HFF-Myc (cell line): ENCODE measurements around the gene PDIA6.

ENCODE experiments used
- DNase-seq: peaks from one replicate; pipeline ENCODE4 v3.0.0-alpha.2; 2011; ENCODE audit warnings: low read depth; ENCODE audit errors: extremely low read depth
- H3K4me3 ChIP-seq: replicated peaks from 2 replicates; pipeline ENCODE4 v1.5.1; 2011; ENCODE audit warnings: low read depth, mild to moderate bottlenecking, control low read depth, low read length
- CTCF ChIP-seq: IDR thresholded peaks from 2 replicates; pipeline ENCODE4 v1.5.1; 2012; ENCODE audit warnings: mild to moderate bottlenecking, low read depth, low read length, control low read depth; ENCODE audit errors: missing control alignments

The PDIA6 gene

DNA sequence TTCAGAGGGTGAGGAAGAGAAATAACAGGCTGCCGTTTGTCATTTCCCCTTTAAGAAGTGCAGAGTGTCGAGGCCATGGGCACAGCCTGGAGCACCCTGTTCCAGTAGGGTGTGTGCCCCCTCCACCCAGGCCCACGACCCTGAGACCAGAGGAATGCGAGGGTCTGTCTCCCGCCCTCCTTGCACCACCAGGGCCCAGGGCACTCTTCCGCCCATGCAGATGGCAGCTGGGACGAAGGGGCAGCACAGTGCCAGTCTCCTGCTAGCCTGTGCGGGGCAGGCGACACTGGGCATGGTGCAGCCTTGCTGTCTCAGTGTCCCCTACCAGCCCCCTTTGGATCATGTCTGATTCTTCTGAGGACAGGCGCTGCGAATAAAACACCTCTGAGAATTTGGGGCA lies 15.8 kb upstream of the PDIA6 start:
- H3K4me3 ChIP-seq, result no peak overlapping the region
- TF ChIP-seq CTCF, result no peak
- no peak for DNase-seq

DNA sequence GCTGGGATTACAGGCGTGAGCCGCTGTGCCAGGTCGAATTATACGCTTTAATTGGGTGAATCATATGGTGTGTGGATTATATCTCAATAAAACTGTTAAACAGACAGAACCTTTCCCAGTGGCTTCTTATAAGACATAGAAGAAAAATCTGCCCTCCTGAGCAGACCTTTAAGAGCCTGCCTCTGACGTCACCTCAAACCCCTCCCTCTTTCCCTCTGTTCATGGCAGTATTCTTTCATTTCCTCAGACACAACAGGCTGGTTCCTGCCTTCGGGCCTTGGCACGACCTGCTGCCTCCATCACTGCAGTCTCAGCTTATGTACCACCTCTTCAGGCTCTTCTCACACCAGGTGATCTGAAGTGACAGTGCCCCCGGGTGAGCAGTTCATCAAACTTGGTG lies 14.0 kb upstream of the PDIA6 start:
- TF ChIP-seq CTCF, result no peak
- DNase-seq, result no peak
- no peak overlapping the region for H3K4me3 ChIP-seq

GRCh38 chr2:10826026-10826425 lies 13.4 kb upstream of the PDIA6 start:
- no peak for TF ChIP-seq CTCF
- no peak for DNase-seq

GRCh38 chr2:10824191-10824590 lies 11.6 kb upstream of the PDIA6 start:
- no peak for DNase-seq
- H3K4me3 ChIP-seq, result no peak overlapping the region
- TF ChIP-seq CTCF, result no peak

More at GRCh38 chr2:10826026-10826425, 13.4 kb upstream of the PDIA6 start:
- H3K4me3 ChIP-seq, result no peak overlapping the region

DNA sequence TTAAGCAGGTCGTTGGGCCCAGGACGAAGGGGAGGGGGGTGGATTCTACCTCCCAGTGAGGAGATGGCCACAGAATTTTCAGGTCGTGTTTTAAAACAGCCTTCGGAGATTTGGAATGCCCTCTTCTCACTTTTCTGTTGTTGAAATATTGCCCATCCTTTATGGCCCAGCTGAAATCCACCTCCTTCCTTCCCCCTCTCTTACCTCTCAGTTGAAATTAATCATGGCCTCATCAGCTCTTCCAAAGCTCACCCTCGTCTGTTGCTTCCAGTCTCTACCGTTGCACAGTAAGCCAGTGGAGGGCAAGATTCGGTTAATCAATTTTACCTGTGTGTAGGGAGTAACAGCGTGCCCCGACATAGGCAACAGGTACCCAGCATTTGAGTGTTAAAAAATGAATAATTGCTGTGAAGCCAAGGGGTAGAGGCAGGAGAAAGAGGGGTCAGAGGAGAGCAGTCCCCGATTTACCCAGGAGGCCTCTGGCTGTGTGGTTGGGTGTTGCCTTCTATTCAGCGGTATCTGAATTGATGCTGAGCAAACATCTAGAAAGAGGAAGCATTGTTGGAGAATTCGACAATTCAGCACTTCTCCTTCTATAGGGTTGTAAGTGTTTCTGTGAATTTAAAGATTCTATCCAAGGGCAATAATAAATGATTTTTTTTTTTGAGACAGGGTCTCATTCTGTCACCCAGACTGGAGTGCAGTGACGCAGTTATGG lies 8.6 kb upstream of the PDIA6 start:
- no peak for DNase-seq
- no peak overlapping the region for H3K4me3 ChIP-seq
- TF ChIP-seq CTCF, result no peak

DNA sequence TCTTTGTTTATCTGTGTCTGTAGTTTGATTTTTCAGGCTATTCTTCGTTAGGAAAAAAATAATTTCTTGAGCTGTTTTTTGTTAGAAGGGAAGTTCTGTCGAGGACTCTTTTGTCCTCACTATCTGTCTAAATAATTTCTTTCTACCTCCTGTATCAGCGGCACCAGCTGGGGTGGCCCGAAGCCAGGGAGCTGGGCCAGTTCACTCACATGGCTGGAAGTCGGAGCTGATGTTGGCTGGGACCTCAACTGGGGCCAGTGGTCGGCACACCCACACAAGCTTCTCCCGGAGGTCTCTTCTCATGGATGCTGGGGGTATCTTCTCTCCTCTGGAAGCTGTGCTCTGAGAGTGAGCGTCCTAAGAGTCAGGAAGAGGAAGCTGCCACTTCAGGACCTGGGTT lies 8.0 kb upstream of the PDIA6 start:
- DNase-seq, result no peak
- TF ChIP-seq CTCF, result no peak
- no peak overlapping the region for H3K4me3 ChIP-seq
